HepG2 (cell line): ENCODE results near the gene PTF1A. TPM values are rescaled to one million over a fixed set of nuclear protein-coding genes. Genes with fewer than 3 reads are reported as not detected.

Source experiments
- ATAC-seq: fragments of 200-7000 bp; cut with Tn5 transposase; 3 replicates; pipeline ENCODE4 v1.9.1; 2020; ENCODE audit warnings: mild to moderate bottlenecking, moderate library complexity
- BruUV-seq: library from RNA; stranded (reverse); fragments of 400-500 nt; replicated peaks from 2 replicates; lab custom pipeline; 2021; lab: Mats Ljungman, UMichigan
- CTCF ChIA-PET: fragments of 300-600 bp; formaldehyde crosslinking; extraction: SDS; loops from one replicate; lab custom pipeline; 2021; ENCODE audit warnings: low total read pairs, inconsistent platforms, low intra/inter-chr PET ratio; lab: Yijun Ruan, JAX
- POLR2A ChIA-PET: fragments of 350-600 bp; sonication (Branson Sonifier 250); formaldehyde crosslinking; loops from one replicate; lab custom pipeline; 2020; ENCODE audit warnings: antibody characterized with exemption, inconsistent platforms; lab: Yijun Ruan, JAX
- DNase-seq: peaks from one replicate; pipeline ENCODE4 v3.0.0-alpha.2; 2015; ENCODE audit warnings: low spot score
- FAIRE-seq: peaks from 3 replicates; lab custom pipeline; 2011; peaks lifted over from hg19 to GRCh38; lab: Jason Lieb, UNC
- H2AFZ ChIP-seq: one replicate; pipeline ENCODE4 v1.6.1; 2011; ENCODE audit warnings: low read length, inconsistent platforms
- H3K27ac ChIP-seq: fragments of 300-600 bp; 3 replicates; pipeline ENCODE4 v1.8.0; 2011; ENCODE audit warnings: mixed run types, mild to moderate bottlenecking, mixed read lengths, low read length, inconsistent platforms; ENCODE audit not compliant: insufficient read depth; ENCODE audit errors: extremely low read length
- H3K27me3 ChIP-seq, 2 experiments: fragments of 200-600 bp in 1 of 2; 2 replicates in 1 of 2; 3 replicates in 1 of 2; pipeline versions ENCODE4 v1.6.0 to v1.8.0; 2011; ENCODE audit warnings: low read length in 2 of 2, mild to moderate bottlenecking in 2 of 2, moderate library complexity in 2 of 2, inconsistent platforms in 1 of 2; ENCODE audit not compliant: insufficient read depth in 2 of 2, control insufficient read depth in 1 of 2
- H3K36me3 ChIP-seq, 2 experiments: fragments of 200-600 bp in 1 of 2; replicated peaks in 1 of 2; 2 replicates in 1 of 2; 3 replicates in 1 of 2; pipeline versions ENCODE4 v1.5.1 to v1.8.0; 2011; ENCODE audit warnings: low read length in 2 of 2, inconsistent platforms in 1 of 2; ENCODE audit not compliant: insufficient read depth in 2 of 2, control insufficient read depth in 1 of 2
- H3K4me1 ChIP-seq: 2 replicates; pipeline ENCODE4 v1.5.1; 2012; ENCODE audit warnings: low read length, inconsistent platforms; ENCODE audit not compliant: insufficient read depth
- H3K4me2 ChIP-seq: 2 replicates; pipeline ENCODE4 v1.6.0; 2011; ENCODE audit warnings: low read depth, low read length, inconsistent platforms
- H3K4me3 ChIP-seq, 3 experiments: fragments of 200-600 bp in 1 of 3; sonication (generic), shearing (Covaris generic) in 1 of 3; replicated peaks in 1 of 3; 2 replicates each; pipeline ENCODE4 v1.5.1; 2011 to 2016; ENCODE audit warnings: low read length in 3 of 3, inconsistent platforms in 2 of 3, low read depth in 2 of 3, mild to moderate bottlenecking in 2 of 3, control low read depth in 1 of 3, mixed read lengths in 1 of 3; ENCODE audit not compliant: insufficient read depth in 1 of 3
- H3K79me2 ChIP-seq: one replicate; pipeline ENCODE4 v1.6.1; 2011; ENCODE audit warnings: low read length, inconsistent platforms; ENCODE audit not compliant: insufficient read depth
- H3K9ac ChIP-seq: 2 replicates; pipeline ENCODE4 v1.6.0; 2011; ENCODE audit warnings: mild to moderate bottlenecking, low read depth, low read length, inconsistent platforms; ENCODE audit not compliant: insufficient read depth
- H3K9me3 ChIP-seq: 2 replicates; pipeline ENCODE4 v1.5.1; 2012; ENCODE audit warnings: mild to moderate bottlenecking, low read length
- H4K20me1 ChIP-seq: 2 replicates; pipeline ENCODE4 v1.6.0; 2011; ENCODE audit warnings: inconsistent platforms, mild to moderate bottlenecking, low read length, moderate library complexity; ENCODE audit not compliant: insufficient read depth
- KLF12 ChIP-seq: sonication (generic); formaldehyde crosslinking; IDR thresholded peaks from 2 replicates; pipeline ENCODE4 v1.4.0; 2020; ENCODE audit warnings: missing genetic modification reagents, borderline replicate concordance
- PITX1 ChIP-seq: sonication (generic); formaldehyde crosslinking; IDR thresholded peaks from 2 replicates; pipeline ENCODE4 v1.5.1; 2020; ENCODE audit warnings: mild to moderate bottlenecking, missing genetic modification reagents
- TBX2 ChIP-seq: sonication (generic); formaldehyde crosslinking; IDR thresholded peaks from 2 replicates; pipeline ENCODE4 v1.5.0; 2020; ENCODE audit warnings: missing genetic modification reagents, mild to moderate bottlenecking, borderline replicate concordance
- ZBTB1 ChIP-seq: sonication (generic); formaldehyde crosslinking; IDR thresholded peaks from 2 replicates; pipeline ENCODE4 v1.4.0; 2020; ENCODE audit warnings: missing genetic modification reagents, borderline replicate concordance
- ZFP36L1 ChIP-seq: sonication (generic); formaldehyde crosslinking; IDR thresholded peaks from 2 replicates; pipeline ENCODE4 v1.8.0; 2022; ENCODE audit warnings: mild to moderate bottlenecking, missing genetic modification reagents, moderate library complexity
- ZNF329 ChIP-seq: sonication (generic); formaldehyde crosslinking; IDR thresholded peaks from 2 replicates; pipeline ENCODE4 v1.9.0; 2021; ENCODE audit warnings: low read depth, mild to moderate bottlenecking, missing genetic modification reagents
- ZNF781 ChIP-seq: sonication (generic); formaldehyde crosslinking; IDR thresholded peaks from 2 replicates; pipeline ENCODE4 v1.5.1; 2020; ENCODE audit warnings: borderline replicate concordance, mild to moderate bottlenecking, missing genetic modification reagents; ENCODE audit errors: not compliant biosample characterization
- WGBS: methylation state at CpG from one replicate; pipeline ENCODE4 v1.1.6; 2017; ENCODE audit warnings: low lambda C conversion rate; 5-methylcytosine and 5-hydroxymethylcytosine counted together
- in situ Hi-C: cut with HindIII; loops from 2 replicates; pipeline ENCODE4 v1.10.0; 2017; ENCODE audit warnings: low pct_unique_long_range_greater_than_20kb; ENCODE audit not compliant: extremely low pct_ligation_motif_present
- intact Hi-C: fragments of 100-400 bp; cut with micrococcal nuclease; formaldehyde crosslinking; loops from one replicate; pipeline ENCODE4 v1.10.0; 2022; ENCODE audit not compliant: unreplicated experiment
- polyA plus RNA-seq, 8 experiments: library from polyadenylated mRNA; depleted of rRNA in 3 of 8; stranded (reverse) in 7 of 8; unstranded in 1 of 8; fragments of >200 nt; fragmentation: Illumina TruSeq in 4 of 8; extraction: Trizol in 4 of 8; gene quantifications; 2 replicates each; pipeline versions ENCODE4 v1.2.1 to v1.2.3, GENCODE V29; 2011 to 2016; ENCODE audit warnings: low read depth in 4 of 8, missing spikeins in 1 of 8, mixed read lengths in 1 of 8; ENCODE audit not compliant: insufficient read depth in 1 of 8
- total RNA-seq, 5 experiments: library from RNA; depleted of rRNA; stranded (reverse); fragments of >200 nt; fragmentation: Illumina TruSeq; extraction: Trizol; gene quantifications; 2 replicates each; pipeline ENCODE4 v1.2.3, GENCODE V29; 2016; ENCODE audit warnings: low read depth in 1 of 5
- TF ChIP-seq, protein P1 (sequence below): sonication (generic); formaldehyde crosslinking; IDR thresholded peaks from 2 replicates; pipeline ENCODE4 v1.4.0; 2020; ENCODE audit warnings: missing genetic modification reagents, borderline replicate concordance
- TF ChIP-seq, protein P2 (sequence below): sonication (generic); formaldehyde crosslinking; IDR thresholded peaks from 2 replicates; pipeline ENCODE4 v1.8.1; 2023; ENCODE audit warnings: mild to moderate bottlenecking, inconsistent platforms, moderate library complexity, missing genetic modification reagents, borderline replicate concordance
- TF ChIP-seq, protein P3 (sequence below): sonication (generic); formaldehyde crosslinking; IDR thresholded peaks from 2 replicates; pipeline ENCODE4 v1.8.1; 2023; ENCODE audit warnings: mild to moderate bottlenecking, missing genetic modification reagents
- TF ChIP-seq, protein P4 (sequence below): sonication (generic); formaldehyde crosslinking; IDR thresholded peaks from 2 replicates; pipeline ENCODE4 v1.4.0; 2020; ENCODE audit warnings: missing genetic modification reagents, borderline replicate concordance

PTF1A gene
- total and polyA plus RNA-seq, 2 of the 13 experiments (the other 11 are each of a cell fraction or from before 2014, with no cell fraction given), result not detected

DNA sequence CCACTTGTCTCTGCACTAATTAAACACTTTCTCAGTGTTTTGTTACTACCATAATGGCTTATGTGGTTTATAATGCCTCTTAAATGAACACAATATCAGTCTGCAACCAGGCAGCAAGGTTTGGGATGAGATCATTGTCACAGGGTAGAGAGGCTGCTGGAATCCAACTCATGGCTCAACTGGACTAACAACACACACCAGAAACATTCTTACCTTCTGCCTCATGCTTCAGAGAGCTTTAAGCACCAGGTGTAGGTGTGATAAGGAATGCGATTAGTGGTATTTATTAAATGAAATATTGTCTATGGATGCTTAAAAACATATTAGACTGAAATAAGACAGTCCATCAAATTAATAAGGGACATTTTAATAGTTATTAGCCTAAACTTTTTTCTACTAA lies 25.4 kb downstream of the PTF1A start:
- H3K27ac ChIP-seq, result no peak overlapping the region
- H3K79me2 ChIP-seq, result no peaks in the 10 kb centered on the region
- POLR2A ChIA-PET, result no interaction called here
- no peak overlapping the region for H3K4me2 ChIP-seq
- intact Hi-C loops (no loop called here), in situ Hi-C loops (no loop called here)
- 52% methylated on average over 1 of the region's 1 CpG for WGBS
- no peaks in the 10 kb centered on the region for H4K20me1 ChIP-seq
- H3K36me3 ChIP-seq, result no peaks in the 10 kb centered on the region
- FAIRE-seq, result no peak
- H3K9me3 ChIP-seq, result no peaks in the 10 kb centered on the region
- H3K4me3 ChIP-seq, result no peak overlapping the region
- no peak for DNase-seq
- CTCF ChIA-PET, result no interaction called here
- no peaks in the 10 kb centered on the region for H3K4me1 ChIP-seq
- ATAC-seq, result no peak
- no TSS peak for BruUV-seq
- H3K9ac ChIP-seq, result no peak overlapping the region
- no peaks in the 10 kb centered on the region for H3K27me3 ChIP-seq
- H2AFZ ChIP-seq, result no peak overlapping the region
- TF ChIP-seq ZFP36L1 (CRISPR knock-in tag) (no peak), KLF12 (CRISPR knock-in tag) (no peak), PITX1 (CRISPR knock-in tag) (no peak), TBX2 (CRISPR knock-in tag) (no peak), ZBTB1 (CRISPR knock-in tag) (no peak), ZNF329 (no peak), ZNF781 (CRISPR knock-in tag) (no peak)
- TF ChIP-seq, protein P1, sequence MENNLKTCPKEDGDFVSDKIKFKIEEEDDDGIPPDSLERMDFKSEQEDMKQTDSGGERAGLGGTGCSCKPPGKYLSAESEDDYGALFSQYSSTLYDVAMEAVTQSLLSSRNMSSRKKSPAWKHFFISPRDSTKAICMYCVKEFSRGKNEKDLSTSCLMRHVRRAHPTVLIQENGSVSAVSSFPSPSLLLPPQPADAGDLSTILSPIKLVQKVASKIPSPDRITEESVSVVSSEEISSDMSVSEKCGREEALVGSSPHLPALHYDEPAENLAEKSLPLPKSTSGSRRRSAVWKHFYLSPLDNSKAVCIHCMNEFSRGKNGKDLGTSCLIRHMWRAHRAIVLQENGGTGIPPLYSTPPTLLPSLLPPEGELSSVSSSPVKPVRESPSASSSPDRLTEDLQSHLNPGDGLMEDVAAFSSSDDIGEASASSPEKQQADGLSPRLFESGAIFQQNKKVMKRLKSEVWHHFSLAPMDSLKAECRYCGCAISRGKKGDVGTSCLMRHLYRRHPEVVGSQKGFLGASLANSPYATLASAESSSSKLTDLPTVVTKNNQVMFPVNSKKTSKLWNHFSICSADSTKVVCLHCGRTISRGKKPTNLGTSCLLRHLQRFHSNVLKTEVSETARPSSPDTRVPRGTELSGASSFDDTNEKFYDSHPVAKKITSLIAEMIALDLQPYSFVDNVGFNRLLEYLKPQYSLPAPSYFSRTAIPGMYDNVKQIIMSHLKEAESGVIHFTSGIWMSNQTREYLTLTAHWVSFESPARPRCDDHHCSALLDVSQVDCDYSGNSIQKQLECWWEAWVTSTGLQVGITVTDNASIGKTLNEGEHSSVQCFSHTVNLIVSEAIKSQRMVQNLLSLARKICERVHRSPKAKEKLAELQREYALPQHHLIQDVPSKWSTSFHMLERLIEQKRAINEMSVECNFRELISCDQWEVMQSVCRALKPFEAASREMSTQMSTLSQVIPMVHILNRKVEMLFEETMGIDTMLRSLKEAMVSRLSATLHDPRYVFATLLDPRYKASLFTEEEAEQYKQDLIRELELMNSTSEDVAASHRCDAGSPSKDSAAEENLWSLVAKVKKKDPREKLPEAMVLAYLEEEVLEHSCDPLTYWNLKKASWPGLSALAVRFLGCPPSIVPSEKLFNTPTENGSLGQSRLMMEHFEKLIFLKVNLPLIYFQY (CRISPR knock-in tag), result no peak
- TF ChIP-seq, protein P2, sequence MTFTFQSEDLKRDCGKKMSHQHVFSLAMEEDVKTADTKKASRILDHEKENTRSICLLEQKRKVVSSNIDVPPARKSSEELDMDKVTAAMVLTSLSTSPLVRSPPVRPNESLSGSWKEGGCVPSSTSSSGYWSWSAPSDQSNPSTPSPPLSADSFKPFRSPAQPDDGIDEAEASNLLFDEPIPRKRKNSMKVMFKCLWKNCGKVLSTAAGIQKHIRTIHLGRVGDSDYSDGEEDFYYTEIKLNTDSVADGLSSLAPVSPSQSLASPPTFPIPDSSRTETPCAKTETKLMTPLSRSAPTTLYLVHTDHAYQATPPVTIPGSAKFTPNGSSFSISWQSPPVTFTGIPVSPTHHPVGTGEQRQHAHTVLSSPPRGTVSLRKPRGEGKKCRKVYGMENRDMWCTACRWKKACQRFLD (CRISPR knock-in tag), result no peak
- TF ChIP-seq, protein P3, sequence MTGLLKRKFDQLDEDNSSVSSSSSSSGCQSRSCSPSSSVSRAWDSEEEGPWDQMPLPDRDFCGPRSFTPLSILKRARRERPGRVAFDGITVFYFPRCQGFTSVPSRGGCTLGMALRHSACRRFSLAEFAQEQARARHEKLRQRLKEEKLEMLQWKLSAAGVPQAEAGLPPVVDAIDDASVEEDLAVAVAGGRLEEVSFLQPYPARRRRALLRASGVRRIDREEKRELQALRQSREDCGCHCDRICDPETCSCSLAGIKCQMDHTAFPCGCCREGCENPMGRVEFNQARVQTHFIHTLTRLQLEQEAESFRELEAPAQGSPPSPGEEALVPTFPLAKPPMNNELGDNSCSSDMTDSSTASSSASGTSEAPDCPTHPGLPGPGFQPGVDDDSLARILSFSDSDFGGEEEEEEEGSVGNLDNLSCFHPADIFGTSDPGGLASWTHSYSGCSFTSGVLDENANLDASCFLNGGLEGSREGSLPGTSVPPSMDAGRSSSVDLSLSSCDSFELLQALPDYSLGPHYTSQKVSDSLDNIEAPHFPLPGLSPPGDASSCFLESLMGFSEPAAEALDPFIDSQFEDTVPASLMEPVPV (CRISPR knock-in tag), result no peak
- TF ChIP-seq, protein P4, sequence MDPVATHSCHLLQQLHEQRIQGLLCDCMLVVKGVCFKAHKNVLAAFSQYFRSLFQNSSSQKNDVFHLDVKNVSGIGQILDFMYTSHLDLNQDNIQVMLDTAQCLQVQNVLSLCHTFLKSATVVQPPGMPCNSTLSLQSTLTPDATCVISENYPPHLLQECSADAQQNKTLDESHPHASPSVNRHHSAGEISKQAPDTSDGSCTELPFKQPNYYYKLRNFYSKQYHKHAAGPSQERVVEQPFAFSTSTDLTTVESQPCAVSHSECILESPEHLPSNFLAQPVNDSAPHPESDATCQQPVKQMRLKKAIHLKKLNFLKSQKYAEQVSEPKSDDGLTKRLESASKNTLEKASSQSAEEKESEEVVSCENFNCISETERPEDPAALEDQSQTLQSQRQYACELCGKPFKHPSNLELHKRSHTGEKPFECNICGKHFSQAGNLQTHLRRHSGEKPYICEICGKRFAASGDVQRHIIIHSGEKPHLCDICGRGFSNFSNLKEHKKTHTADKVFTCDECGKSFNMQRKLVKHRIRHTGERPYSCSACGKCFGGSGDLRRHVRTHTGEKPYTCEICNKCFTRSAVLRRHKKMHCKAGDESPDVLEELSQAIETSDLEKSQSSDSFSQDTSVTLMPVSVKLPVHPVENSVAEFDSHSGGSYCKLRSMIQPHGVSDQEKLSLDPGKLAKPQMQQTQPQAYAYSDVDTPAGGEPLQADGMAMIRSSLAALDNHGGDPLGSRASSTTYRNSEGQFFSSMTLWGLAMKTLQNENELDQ (CRISPR knock-in tag), result no peak
